Trophoblast cell (in vitro differentiated cells and primary cell): ENCODE data around the gene CDC42EP4.

Source experiments
- DNase-seq, 2 donors: peaks; one replicate each; pipeline ENCODE4 v3.0.0-alpha.2; 2016
- H2AFZ ChIP-seq: 2 replicates; pipeline ENCODE4 v1.6.1; 2013; ENCODE audit warnings: low read length, moderate library complexity, mild to moderate bottlenecking; ENCODE audit not compliant: insufficient read depth, poor library complexity
- H2AK5ac ChIP-seq: 2 replicates; pipeline ENCODE4 v1.6.1; 2013; ENCODE audit warnings: mild to moderate bottlenecking, low read length
- H2BK120ac ChIP-seq: 2 replicates; pipeline ENCODE4 v1.6.1; 2013; ENCODE audit warnings: low read length, mild to moderate bottlenecking, moderate library complexity; ENCODE audit not compliant: insufficient read depth, poor library complexity
- H2BK12ac ChIP-seq: 2 replicates; pipeline ENCODE4 v1.6.1; 2013; ENCODE audit warnings: mild to moderate bottlenecking, low read length, moderate library complexity
- H2BK5ac ChIP-seq: 2 replicates; pipeline ENCODE4 v1.6.1; 2013; ENCODE audit warnings: low read length, low read depth, moderate library complexity, mild to moderate bottlenecking; ENCODE audit not compliant: poor library complexity
- H3K14ac ChIP-seq: 2 replicates; pipeline ENCODE4 v1.6.1; 2013; ENCODE audit warnings: mild to moderate bottlenecking, low read length
- H3K18ac ChIP-seq: 2 replicates; pipeline ENCODE4 v1.6.1; 2013; ENCODE audit warnings: mild to moderate bottlenecking, low read length
- H3K23ac ChIP-seq: 2 replicates; pipeline ENCODE4 v1.6.1; 2013; ENCODE audit warnings: low read length
- H3K27ac ChIP-seq: 2 replicates; pipeline ENCODE4 v1.5.1; 2013; ENCODE audit warnings: low read depth, mild to moderate bottlenecking, inconsistent platforms, low read length, moderate library complexity
- H3K27me3 ChIP-seq: 2 replicates; pipeline ENCODE4 v1.6.1; 2013; ENCODE audit warnings: inconsistent platforms, mild to moderate bottlenecking, low read length, moderate library complexity; ENCODE audit not compliant: insufficient read depth
- H3K36me3 ChIP-seq, 2 experiments: 1 replicate in 1 of 2; 2 replicates in 1 of 2; pipeline ENCODE4 v1.6.1; 2013; ENCODE audit warnings: low read length in 2 of 2, mild to moderate bottlenecking in 2 of 2, moderate library complexity in 1 of 2; ENCODE audit not compliant: insufficient read depth in 2 of 2, control insufficient read depth in 1 of 2
- H3K4ac ChIP-seq: 2 replicates; pipeline ENCODE4 v1.6.1; 2013; ENCODE audit warnings: low read depth, mild to moderate bottlenecking, low read length, moderate library complexity
- H3K4me1 ChIP-seq, 2 experiments: 1 replicate in 1 of 2; 2 replicates in 1 of 2; pipeline ENCODE4 v1.6.1; 2013; ENCODE audit warnings: low read length in 2 of 2, mild to moderate bottlenecking in 2 of 2, moderate library complexity in 1 of 2; ENCODE audit not compliant: insufficient read depth in 2 of 2, control insufficient read depth in 1 of 2
- H3K4me2 ChIP-seq: 2 replicates; pipeline ENCODE4 v1.6.1; 2013; ENCODE audit warnings: inconsistent platforms, mild to moderate bottlenecking, low read length, moderate library complexity
- H3K4me3 ChIP-seq: 2 replicates; pipeline ENCODE4 v1.5.1; 2013; ENCODE audit warnings: mild to moderate bottlenecking, low read depth, low read length, inconsistent platforms
- H3K79me1 ChIP-seq: one replicate; pipeline ENCODE4 v1.6.1; 2013; ENCODE audit warnings: low read length
- H3K79me2 ChIP-seq: 2 replicates; pipeline ENCODE4 v1.6.1; 2013; ENCODE audit warnings: low read length, mild to moderate bottlenecking; ENCODE audit not compliant: control insufficient read depth, insufficient read depth, poor library complexity
- H3K9ac ChIP-seq: 2 replicates; pipeline ENCODE4 v1.6.1; 2013; ENCODE audit warnings: mild to moderate bottlenecking, low read length
- H3K9me3 ChIP-seq: 2 replicates; pipeline ENCODE4 v1.6.1; 2013; ENCODE audit warnings: low read depth, mild to moderate bottlenecking, control low read depth, inconsistent platforms, low read length; ENCODE audit not compliant: insufficient read depth
- H4K12ac ChIP-seq: 2 replicates; pipeline ENCODE4 v1.6.1; 2013; ENCODE audit warnings: low read depth, mild to moderate bottlenecking, low read length, moderate library complexity
- H4K8ac ChIP-seq: 2 replicates; pipeline ENCODE4 v1.6.1; 2013; ENCODE audit warnings: low read depth, mild to moderate bottlenecking, low read length, moderate library complexity
- H4K91ac ChIP-seq: one replicate; pipeline ENCODE4 v1.6.1; 2013; ENCODE audit warnings: low read depth, mild to moderate bottlenecking, low read length, moderate library complexity
- WGBS: extraction: QIAGEN DNeasy Blood & Tissue Kit; methylation state at CpG from one replicate; pipeline ENCODE4 v1.1.7; 2013; ENCODE audit warnings: missing lambda C conversion rate; ENCODE audit not compliant: insufficient read length, insufficient coverage; ENCODE audit errors: extremely low coverage; 5-methylcytosine and 5-hydroxymethylcytosine counted together

CDC42EP4 gene

DNA sequence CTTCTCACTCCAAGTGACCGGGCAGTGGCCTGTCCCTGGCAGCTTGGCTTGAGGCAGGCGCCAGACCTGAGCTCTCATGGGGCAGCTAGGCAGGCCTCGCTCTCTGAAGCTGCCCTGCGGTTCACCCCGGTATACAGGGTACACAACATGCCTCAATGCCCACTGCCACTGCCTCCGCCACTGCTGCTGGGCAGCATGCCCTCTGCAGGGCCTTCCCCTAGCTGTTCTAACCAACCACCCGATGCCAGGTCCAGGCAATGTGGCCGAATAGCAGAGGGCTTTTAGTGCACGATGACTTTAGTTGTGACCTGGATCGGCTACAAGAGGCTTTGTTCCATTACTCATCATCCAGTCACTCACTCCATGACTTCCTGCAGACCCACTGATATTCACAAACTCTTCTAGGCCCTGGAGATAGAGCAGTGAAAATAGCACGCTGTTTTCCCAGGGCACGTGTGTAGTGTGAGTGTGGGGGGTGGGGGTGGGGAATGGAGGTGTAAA, 19.7 kb downstream of the CDC42EP4 start:
- Histone ChIP-seq H3K4me3 (no peak overlapping the region), H3K4me2 (no peak overlapping the region), H3K36me3 (peaks cover 3 to 4% of the 10 kb centered on the region in 2 experiments), H3K18ac (peak overlapping the region; percentile 86), H3K79me2 (peaks cover 21% of the 10 kb centered on the region), H4K12ac (peak overlapping the region; percentile 18), H3K4ac (peak overlapping the region; percentile 87), H2BK120ac (peak overlapping the region; percentile 84), H3K27ac (peak overlapping the region; percentile 84), H3K9me3 (peaks cover 2% of the 10 kb centered on the region), H3K14ac (peak overlapping the region; percentile 84), H3K4me1 (peaks cover 45 to 48% of the 10 kb centered on the region in 2 experiments), H2AK5ac (peak overlapping the region; percentile 94), H3K23ac (no peak overlapping the region), H4K8ac (peak overlapping the region; percentile 56), H2AFZ (peak overlapping the region; percentile 13), H4K91ac (peak overlapping the region; percentile 92), H2BK5ac (peak overlapping the region; percentile 65), H3K27me3 (no peaks in the 10 kb centered on the region), H3K9ac (no peak overlapping the region), H2BK12ac (peak overlapping the region; percentile 46), H3K79me1 (peaks cover 26% of the 10 kb centered on the region)
- no CpG with 5 or more reads among the region's 12 CpGs for WGBS
- peak; percentile 35 to 50 for DNase-seq

DNA sequence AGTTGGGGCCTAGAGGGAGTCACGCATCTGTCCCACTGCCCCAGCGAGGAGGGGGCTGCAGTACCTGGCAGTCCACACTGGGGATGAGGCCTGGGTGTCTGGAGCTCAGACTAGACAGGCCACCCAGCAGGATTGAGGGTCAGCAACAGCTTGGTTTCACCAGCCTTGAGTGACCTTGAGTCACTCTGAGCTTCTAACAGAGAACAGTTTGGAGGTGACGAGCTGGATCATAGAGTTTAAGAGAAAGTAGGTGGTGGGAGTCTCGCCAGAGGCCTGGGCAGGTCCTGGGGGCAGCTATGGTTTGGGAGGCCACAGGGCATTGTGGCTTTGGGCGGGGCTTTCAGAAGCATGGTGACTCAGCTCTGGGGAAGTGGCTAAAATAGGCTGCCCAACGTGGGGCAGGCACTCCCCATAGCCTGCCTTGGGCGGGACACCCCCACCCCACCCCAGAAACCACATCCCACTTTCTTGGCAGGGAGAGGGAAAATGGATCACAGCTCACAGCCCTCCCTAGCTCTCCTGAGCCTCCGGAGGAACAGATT, 20.5 kb downstream of the CDC42EP4 start:
- H3K4ac ChIP-seq, result peak overlapping the region; percentile 87

DNA sequence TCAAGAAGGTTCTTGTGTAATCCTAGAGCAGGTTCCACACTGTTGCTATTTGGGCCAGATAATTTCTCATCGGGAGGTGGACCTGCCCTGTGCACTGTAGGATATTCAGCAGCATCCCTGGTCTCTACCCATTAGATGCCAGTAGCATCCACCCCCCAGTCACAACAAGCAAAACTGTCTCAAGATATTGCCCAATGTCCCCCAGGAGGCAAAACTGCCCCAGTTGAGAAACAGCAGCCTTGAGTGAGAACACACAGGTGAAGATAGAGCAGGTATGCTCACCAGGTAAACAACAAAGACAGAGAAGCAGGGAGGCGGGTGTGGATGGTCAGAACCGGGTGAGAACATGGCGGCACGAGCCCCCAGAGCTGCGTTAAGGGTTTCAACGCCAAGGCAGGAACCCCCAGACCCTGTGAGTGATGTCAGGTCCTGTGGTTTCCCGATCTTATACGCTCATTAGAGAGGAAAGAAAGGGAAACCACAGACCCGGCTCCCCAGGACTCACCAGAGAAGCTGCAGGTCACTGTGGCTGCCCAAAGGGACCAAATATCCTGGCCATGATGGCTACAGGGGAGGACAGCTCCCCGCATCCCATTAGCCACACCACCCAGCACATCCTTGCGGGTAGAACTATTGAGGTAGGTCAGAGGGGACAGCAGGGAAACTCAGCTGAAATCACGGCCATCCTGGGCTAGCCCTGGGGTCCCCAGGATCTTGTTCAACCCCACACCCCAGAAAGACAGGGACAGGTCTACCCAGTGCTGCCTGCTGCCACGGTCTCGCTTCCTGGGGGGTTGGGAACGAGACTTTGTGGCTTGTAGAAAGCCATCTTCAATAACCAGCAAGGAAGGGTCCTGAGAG, 21.2 kb downstream of the CDC42EP4 start:
- Histone ChIP-seq H3K27ac (peak overlapping the region; percentile 2), H3K4me1 (peaks cover 45 to 49% of the 10 kb centered on the region in 2 experiments), H2BK12ac (peak overlapping the region; percentile 20), H3K27me3 (no peaks in the 10 kb centered on the region), H2BK120ac (peak overlapping the region; percentile 22), H2AFZ (no peak overlapping the region), H4K8ac (peak overlapping the region; percentile 15), H4K12ac (no peak overlapping the region), H3K79me2 (peaks cover 18% of the 10 kb centered on the region), H3K4me3 (no peak overlapping the region), H2BK5ac (peak overlapping the region; percentile 18), H3K4me2 (no peak overlapping the region), H3K9ac (no peak overlapping the region), H4K91ac (peak overlapping the region; percentile 92), H3K36me3 (peaks cover 16 to 17% of the 10 kb centered on the region in 2 experiments), H3K23ac (no peak overlapping the region), H3K4ac (peak overlapping the region; percentile 87), H2AK5ac (peak overlapping the region; percentile 14), H3K18ac (peak overlapping the region; percentile 86), H3K9me3 (peaks cover 2% of the 10 kb centered on the region), H3K79me1 (peaks cover 26% of the 10 kb centered on the region), H3K14ac (peak overlapping the region; percentile 25)
- DNase-seq, result peak; percentile 53 to 65
- no CpG with 5 or more reads among the region's 16 CpGs for WGBS

More for the DNA sequence above, 20.5 kb downstream of the CDC42EP4 start:
- Histone ChIP-seq H2AFZ (no peak overlapping the region), H3K9ac (no peak overlapping the region), H4K91ac (peak overlapping the region; percentile 92), H3K79me2 (peaks cover 19% of the 10 kb centered on the region), H4K8ac (peak overlapping the region; percentile 50), H3K4me2 (no peak overlapping the region), H3K4me1 (peaks cover 45 to 49% of the 10 kb centered on the region in 2 experiments), H3K79me1 (peaks cover 26% of the 10 kb centered on the region), H3K36me3 (peaks cover 9 to 10% of the 10 kb centered on the region in 2 experiments), H3K27me3 (no peaks in the 10 kb centered on the region), H3K18ac (peak overlapping the region; percentile 86), H3K27ac (peak overlapping the region; percentile 84), H2BK120ac (peak overlapping the region; percentile 77), H3K23ac (no peak overlapping the region), H2AK5ac (peak overlapping the region; percentile 94), H3K9me3 (peaks cover 2% of the 10 kb centered on the region), H3K4me3 (no peak overlapping the region), H2BK5ac (peak overlapping the region; percentile 65), H3K14ac (peak overlapping the region; percentile 84), H4K12ac (no peak overlapping the region), H2BK12ac (peak overlapping the region; percentile 46)
- no CpG with 5 or more reads among the region's 8 CpGs for WGBS
- peak; percentile 54 to 69 for DNase-seq

DNA sequence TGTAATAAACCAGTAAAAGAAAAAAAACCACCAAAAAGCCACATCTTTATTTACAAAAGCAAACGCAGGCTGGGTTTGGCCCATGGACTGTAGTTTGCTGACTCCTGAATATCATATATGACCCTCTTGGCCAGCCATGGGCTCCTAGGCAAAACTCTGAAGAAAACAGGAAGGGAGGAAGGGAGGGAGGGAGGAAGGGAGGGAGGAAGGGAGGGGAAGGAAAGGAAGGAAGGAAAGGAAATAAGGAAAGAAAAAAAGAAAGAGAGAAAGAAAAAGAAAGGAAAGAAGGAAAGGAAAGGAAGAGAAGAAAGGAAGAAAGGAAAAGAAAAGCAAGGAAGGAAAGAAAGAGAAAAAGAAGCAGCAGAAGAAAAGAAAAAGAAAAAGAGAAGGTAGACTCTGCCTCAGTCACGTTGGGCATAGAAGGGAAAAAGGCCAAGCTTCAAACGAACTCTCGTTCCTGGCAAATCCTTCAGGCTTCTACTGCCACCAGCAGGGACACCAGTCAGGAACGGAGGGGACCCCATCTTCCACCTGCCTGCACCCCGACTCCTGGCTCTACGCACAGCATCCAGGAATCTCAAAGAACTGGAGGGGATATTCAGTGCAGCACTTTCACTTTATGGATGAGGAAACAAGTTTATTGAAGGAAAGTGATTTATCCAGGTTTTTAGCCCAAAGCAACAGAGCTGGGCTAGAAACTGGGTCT, 22.1 kb downstream of the CDC42EP4 start:
- Histone ChIP-seq H4K91ac (no peak overlapping the region), H3K23ac (no peak overlapping the region)

More for the DNA sequence above, 22.1 kb downstream of the CDC42EP4 start:
- Histone ChIP-seq H4K8ac (no peak overlapping the region), H3K36me3 (peaks cover 26% of the 10 kb centered on the region in 2 experiments), H3K27me3 (no peaks in the 10 kb centered on the region), H3K27ac (no peak overlapping the region), H3K14ac (no peak overlapping the region), H3K79me1 (peaks cover 26% of the 10 kb centered on the region), H2BK5ac (no peak overlapping the region), H3K4me2 (no peak overlapping the region), H3K9me3 (peaks cover 2% of the 10 kb centered on the region), H3K79me2 (peaks cover 18% of the 10 kb centered on the region), H2BK120ac (peak overlapping the region; percentile 13), H3K18ac (no peak overlapping the region), H3K4me3 (no peak overlapping the region), H3K4ac (peak overlapping the region; percentile 56), H2BK12ac (no peak overlapping the region), H3K4me1 (peaks cover 45 to 52% of the 10 kb centered on the region in 2 experiments), H2AFZ (no peak overlapping the region), H2AK5ac (no peak overlapping the region), H3K9ac (no peak overlapping the region), H4K12ac (no peak overlapping the region)
- no peak for DNase-seq
- no CpG with 5 or more reads among the region's 7 CpGs for WGBS
